Measurements from ENCODE around the gene CA11.
"Not testable (repeated sequence)": the region's sequence is repeated elsewhere in the genome, so short reads cannot be mapped to it uniquely, and the experiment has no call there.

CA11 gene

DNA sequence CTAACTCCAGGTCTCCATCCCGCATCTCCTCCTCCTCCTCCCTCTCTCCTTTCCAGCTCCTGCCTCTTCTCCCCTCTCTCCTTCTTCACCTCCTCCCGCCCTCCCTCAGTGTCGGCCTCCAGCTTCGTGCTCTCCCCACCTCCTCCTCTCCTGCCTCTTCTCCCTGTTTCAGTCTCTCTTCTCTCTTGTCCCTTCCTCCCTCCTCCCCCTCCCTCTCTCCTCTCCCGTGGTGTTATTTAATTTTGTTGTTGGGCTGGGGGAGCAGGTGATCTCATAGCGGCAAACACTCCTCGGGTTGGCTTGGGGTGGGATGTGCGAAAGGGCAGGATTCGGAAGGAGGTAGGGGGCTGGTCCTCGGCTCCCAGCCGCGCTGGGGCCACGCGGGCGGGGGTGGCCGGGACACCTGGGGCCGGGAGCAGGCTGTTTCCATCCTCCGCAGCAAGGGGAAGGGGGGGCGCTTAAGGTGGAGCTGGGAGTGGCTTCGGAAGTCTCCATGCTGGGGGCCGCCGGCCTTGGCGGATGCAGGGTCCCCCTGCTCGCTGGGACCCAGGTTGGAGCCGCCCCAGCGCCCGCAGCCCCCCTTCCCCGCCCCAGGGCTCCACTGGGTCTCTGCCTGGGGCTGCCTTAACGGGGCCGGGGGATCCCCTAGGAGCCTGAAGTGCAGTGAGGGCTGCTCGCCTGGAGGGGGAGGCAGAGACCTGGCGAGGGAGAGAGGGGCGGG, at the start of gene CA11:
Gene CA11 (minus strand): TSS at position 187 of the 721 bp plus-strand sequence. CDS start 555 bp downstream, outside the sequence.
- Histone ChIP-seq H3K36me3 (replicated peaks) (no peaks in the 10 kb centered on the region), H3K4me3 (ENCODE audit: low read depth, low read length) (peak within 1 kb of the TSS; percentile 52), H3K27me3 (replicated peaks) (no peaks in the 10 kb centered on the region), H3K27ac (no peak within 1 kb of the TSS)
- peak; percentile 68 for DNase-seq
- in situ Hi-C loops (cut with HindIII; ENCODE audit: low pct_ligation_motif_present, low sequenced_read_pairs) = no loop called here
- TF ChIP-seq, protein P1, sequence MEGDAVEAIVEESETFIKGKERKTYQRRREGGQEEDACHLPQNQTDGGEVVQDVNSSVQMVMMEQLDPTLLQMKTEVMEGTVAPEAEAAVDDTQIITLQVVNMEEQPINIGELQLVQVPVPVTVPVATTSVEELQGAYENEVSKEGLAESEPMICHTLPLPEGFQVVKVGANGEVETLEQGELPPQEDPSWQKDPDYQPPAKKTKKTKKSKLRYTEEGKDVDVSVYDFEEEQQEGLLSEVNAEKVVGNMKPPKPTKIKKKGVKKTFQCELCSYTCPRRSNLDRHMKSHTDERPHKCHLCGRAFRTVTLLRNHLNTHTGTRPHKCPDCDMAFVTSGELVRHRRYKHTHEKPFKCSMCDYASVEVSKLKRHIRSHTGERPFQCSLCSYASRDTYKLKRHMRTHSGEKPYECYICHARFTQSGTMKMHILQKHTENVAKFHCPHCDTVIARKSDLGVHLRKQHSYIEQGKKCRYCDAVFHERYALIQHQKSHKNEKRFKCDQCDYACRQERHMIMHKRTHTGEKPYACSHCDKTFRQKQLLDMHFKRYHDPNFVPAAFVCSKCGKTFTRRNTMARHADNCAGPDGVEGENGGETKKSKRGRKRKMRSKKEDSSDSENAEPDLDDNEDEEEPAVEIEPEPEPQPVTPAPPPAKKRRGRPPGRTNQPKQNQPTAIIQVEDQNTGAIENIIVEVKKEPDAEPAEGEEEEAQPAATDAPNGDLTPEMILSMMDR (IDR thresholded peaks at IDR 0.05; ENCODE audit: low read depth, low read length, missing control alignments) = peak; percentile 91

DNA sequence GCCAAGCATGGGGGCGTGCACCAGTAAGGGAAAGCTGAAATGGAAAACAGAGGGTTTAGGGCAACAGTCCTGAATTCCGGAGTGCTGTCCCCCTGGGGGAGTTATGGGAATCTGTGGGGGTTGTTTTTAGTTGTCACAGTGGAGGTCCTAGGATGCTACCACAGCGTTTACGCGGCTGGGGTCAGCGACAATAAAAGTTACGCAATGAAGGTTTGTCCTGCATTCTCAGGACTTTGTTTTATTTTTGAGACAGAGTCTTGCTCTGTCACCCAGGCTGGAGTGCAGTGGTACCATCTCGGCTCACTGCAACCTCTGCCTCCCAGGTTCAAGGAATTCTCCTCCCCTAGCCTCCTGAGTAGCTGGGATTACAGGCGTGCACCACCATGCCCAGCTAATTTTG, 47.6 kb upstream of the CA11 start:
- DNase-seq; H3K36me3 ChIP-seq (replicated peaks); in situ Hi-C loops (cut with HindIII; ENCODE audit: low pct_ligation_motif_present, low sequenced_read_pairs); H3K27me3 ChIP-seq (replicated peaks); H3K4me3 ChIP-seq (ENCODE audit: low read depth, low read length); H3K27ac ChIP-seq: not testable (repeated sequence)

- TF ChIP-seq, protein P1 (IDR thresholded peaks at IDR 0.05; ENCODE audit: low read depth, low read length, missing control alignments) = no peak
- in situ Hi-C loops (cut with HindIII; ENCODE audit: low pct_ligation_motif_present, low sequenced_read_pairs) = no loop called here
- H3K4me3 ChIP-seq (ENCODE audit: low read depth, low read length) = no peak overlapping the region
- no peak for DNase-seq
- no peaks in the 10 kb centered on the region for H3K27me3 ChIP-seq (replicated peaks)
- H3K36me3 ChIP-seq (replicated peaks) = no peaks in the 10 kb centered on the region
- no peak overlapping the region for H3K27ac ChIP-seq
Measured at GRCh38 chr19:48689449-48689848, 43.5 kb upstream of the CA11 start.

DNA sequence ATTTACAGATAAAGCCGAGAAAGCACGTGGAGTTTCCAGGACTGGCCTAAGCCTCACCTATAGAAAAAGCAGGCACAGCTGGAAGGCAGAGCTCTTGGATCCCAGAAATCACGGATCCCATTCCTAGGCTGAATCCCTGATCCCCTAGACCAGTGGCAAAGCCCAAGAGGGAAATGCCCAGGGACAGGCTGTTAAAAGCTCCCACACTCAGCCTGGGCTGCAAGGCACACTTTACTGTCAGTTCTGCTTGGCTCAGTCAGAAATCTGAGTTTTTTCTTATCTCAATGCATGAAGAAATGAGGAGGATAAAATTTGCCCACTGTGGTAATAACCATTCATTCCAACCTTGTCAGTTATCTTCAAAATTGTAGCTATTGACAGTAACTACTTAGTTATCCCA, 41.8 kb upstream of the CA11 start:
- H3K4me3 ChIP-seq (ENCODE audit: low read depth, low read length) = no peak overlapping the region
- no peak overlapping the region for H3K27ac ChIP-seq
- TF ChIP-seq, protein P1 (IDR thresholded peaks at IDR 0.05; ENCODE audit: low read depth, low read length, missing control alignments) = no peak
- no peak for DNase-seq
- in situ Hi-C loops (cut with HindIII; ENCODE audit: low pct_ligation_motif_present, low sequenced_read_pairs) = no loop called here
- H3K27me3 ChIP-seq (replicated peaks) = no peaks in the 10 kb centered on the region
- no peaks in the 10 kb centered on the region for H3K36me3 ChIP-seq (replicated peaks)

GRCh38 chr19:48686637-48687036, 40.6 kb upstream of the CA11 start:
- H3K4me3 ChIP-seq (ENCODE audit: low read depth, low read length); in situ Hi-C loops (cut with HindIII; ENCODE audit: low pct_ligation_motif_present, low sequenced_read_pairs); H3K36me3 ChIP-seq (replicated peaks); DNase-seq; H3K27ac ChIP-seq; H3K27me3 ChIP-seq (replicated peaks): not testable (repeated sequence)

- no peak overlapping the region for H3K27ac ChIP-seq
- H3K36me3 ChIP-seq (replicated peaks) = no peaks in the 10 kb centered on the region
- no peaks in the 10 kb centered on the region for H3K27me3 ChIP-seq (replicated peaks)
- TF ChIP-seq, protein P1 (IDR thresholded peaks at IDR 0.05; ENCODE audit: low read depth, low read length, missing control alignments) = no peak
- H3K4me3 ChIP-seq (ENCODE audit: low read depth, low read length) = no peak overlapping the region
- in situ Hi-C loops (cut with HindIII; ENCODE audit: low pct_ligation_motif_present, low sequenced_read_pairs) = no loop called here
- no peak for DNase-seq
Measured at GRCh38 chr19:48686088-48686487, 40.1 kb upstream of the CA11 start.

DNA sequence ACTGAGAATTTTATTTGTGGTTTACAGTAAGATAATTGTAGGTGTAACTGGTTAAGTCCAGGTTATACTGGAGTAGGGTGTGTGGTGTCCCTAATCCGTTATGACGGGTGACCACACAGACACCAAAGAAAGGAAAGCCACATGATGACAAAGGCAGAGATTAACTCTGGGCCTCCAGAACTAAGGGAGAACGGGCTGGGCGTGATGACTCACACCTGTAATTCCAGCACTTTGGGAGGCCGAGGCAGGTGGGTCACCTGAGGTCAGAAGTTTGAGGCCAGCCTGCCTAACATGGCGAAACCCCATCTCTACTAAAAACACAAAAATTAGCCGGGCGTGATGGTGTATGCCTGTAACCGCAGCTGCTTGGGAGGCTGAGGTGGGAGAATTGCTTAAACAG, 39.6 kb upstream of the CA11 start:
- no peak overlapping the region for H3K4me3 ChIP-seq (ENCODE audit: low read depth, low read length)
- in situ Hi-C loops (cut with HindIII; ENCODE audit: low pct_ligation_motif_present, low sequenced_read_pairs) = no loop called here
- H3K27me3 ChIP-seq (replicated peaks) = no peaks in the 10 kb centered on the region
- no peak overlapping the region for H3K27ac ChIP-seq
- TF ChIP-seq, protein P1 (IDR thresholded peaks at IDR 0.05; ENCODE audit: low read depth, low read length, missing control alignments) = no peak
- H3K36me3 ChIP-seq (replicated peaks) = no peaks in the 10 kb centered on the region
- DNase-seq = no peak
